ENCODE results near the gene LRMDA.

LRMDA gene

GRCh38 chr10:75487755-75488125, 56.3 kb downstream of the LRMDA start:
- no peaks in the 10 kb centered on the region for H3K9me3 ChIP-seq (ENCODE audit: low read length)
- H3K4me3 ChIP-seq (ENCODE audit: low read length): no peak overlapping the region
- H2AFZ ChIP-seq (ENCODE audit: low read depth, low read length): no peak overlapping the region
- peaks cover 9% of the 10 kb centered on the region for H3K4me1 ChIP-seq (ENCODE audit: insufficient read depth, low read length)
- H3K27me3 ChIP-seq (ENCODE audit: insufficient read depth, low read length): no peaks in the 10 kb centered on the region
- no peaks in the 10 kb centered on the region for H3K36me3 ChIP-seq (ENCODE audit: insufficient read depth, low read length)

GRCh38 chr10:75492173-75492925, 60.9 kb downstream of the LRMDA start:
- peaks cover 9% of the 10 kb centered on the region for H3K4me1 ChIP-seq (ENCODE audit: insufficient read depth, low read length)
- H3K27me3 ChIP-seq (ENCODE audit: insufficient read depth, low read length): no peaks in the 10 kb centered on the region
- no peaks in the 10 kb centered on the region for H3K36me3 ChIP-seq (ENCODE audit: insufficient read depth, low read length)
- H3K9me3 ChIP-seq (ENCODE audit: low read length): no peaks in the 10 kb centered on the region
- no peak overlapping the region for H3K4me3 ChIP-seq (ENCODE audit: low read length)
- no peak overlapping the region for H2AFZ ChIP-seq (ENCODE audit: low read depth, low read length)

GRCh38 chr10:75493464-75493863, 62.0 kb downstream of the LRMDA start:
- H3K9me3 ChIP-seq (ENCODE audit: low read length): no peaks in the 10 kb centered on the region
- H3K36me3 ChIP-seq (ENCODE audit: insufficient read depth, low read length): no peaks in the 10 kb centered on the region
- no peak overlapping the region for H2AFZ ChIP-seq (ENCODE audit: low read depth, low read length)
- H3K4me1 ChIP-seq (ENCODE audit: insufficient read depth, low read length): peaks cover 9% of the 10 kb centered on the region
- no peak overlapping the region for H3K4me3 ChIP-seq (ENCODE audit: low read length)
- no peaks in the 10 kb centered on the region for H3K27me3 ChIP-seq (ENCODE audit: insufficient read depth, low read length)

GRCh38 chr10:75495434-75496190, 64.2 kb downstream of the LRMDA start:
- H3K4me1 ChIP-seq (ENCODE audit: insufficient read depth, low read length): peaks cover 9% of the 10 kb centered on the region
- no peaks in the 10 kb centered on the region for H3K9me3 ChIP-seq (ENCODE audit: low read length)
- H3K36me3 ChIP-seq (ENCODE audit: insufficient read depth, low read length): no peaks in the 10 kb centered on the region
- H2AFZ ChIP-seq (ENCODE audit: low read depth, low read length): no peak overlapping the region
- H3K27me3 ChIP-seq (ENCODE audit: insufficient read depth, low read length): no peaks in the 10 kb centered on the region
- no peak overlapping the region for H3K4me3 ChIP-seq (ENCODE audit: low read length)

- Histone ChIP-seq H3K4me3 (ENCODE audit: low read length) (no peak overlapping the region), H3K27me3 (ENCODE audit: insufficient read depth, low read length) (no peaks in the 10 kb centered on the region), H3K36me3 (ENCODE audit: insufficient read depth, low read length) (no peaks in the 10 kb centered on the region), H2AFZ (ENCODE audit: low read depth, low read length) (no peak overlapping the region), H3K4me1 (ENCODE audit: insufficient read depth, low read length) (peaks cover 6% of the 10 kb centered on the region), H3K9me3 (ENCODE audit: low read length) (no peaks in the 10 kb centered on the region)
Observed at GRCh38 chr10:75496191-75496567, 64.8 kb downstream of the LRMDA start.

GRCh38 chr10:75497997-75498883, 66.8 kb downstream of the LRMDA start:
- Histone ChIP-seq H3K9me3 (ENCODE audit: low read length) (no peaks in the 10 kb centered on the region), H3K4me1 (ENCODE audit: insufficient read depth, low read length) (no peaks in the 10 kb centered on the region), H3K27me3 (ENCODE audit: insufficient read depth, low read length) (no peaks in the 10 kb centered on the region), H3K36me3 (ENCODE audit: insufficient read depth, low read length) (no peaks in the 10 kb centered on the region), H2AFZ (ENCODE audit: low read depth, low read length) (no peak overlapping the region), H3K4me3 (ENCODE audit: low read length) (no peak overlapping the region)

- H3K9me3 ChIP-seq (ENCODE audit: low read length): no peaks in the 10 kb centered on the region
- H3K4me3 ChIP-seq (ENCODE audit: low read length): no peak overlapping the region
Observed at GRCh38 chr10:75498884-75499350, 67.5 kb downstream of the LRMDA start.

GRCh38 chr10:75499556-75500160, 68.2 kb downstream of the LRMDA start:
- Histone ChIP-seq H3K27me3 (ENCODE audit: insufficient read depth, low read length) (no peaks in the 10 kb centered on the region), H3K9me3 (ENCODE audit: low read length) (no peaks in the 10 kb centered on the region), H2AFZ (ENCODE audit: low read depth, low read length) (no peak overlapping the region)

More at GRCh38 chr10:75498884-75499350, 67.5 kb downstream of the LRMDA start:
- Histone ChIP-seq H3K4me1 (ENCODE audit: insufficient read depth, low read length) (no peaks in the 10 kb centered on the region), H3K36me3 (ENCODE audit: insufficient read depth, low read length) (no peaks in the 10 kb centered on the region), H3K27me3 (ENCODE audit: insufficient read depth, low read length) (no peaks in the 10 kb centered on the region), H2AFZ (ENCODE audit: low read depth, low read length) (no peak overlapping the region)

GRCh38 chr10:75502389-75502788, 71.0 kb downstream of the LRMDA start:
- Histone ChIP-seq H3K4me1 (ENCODE audit: insufficient read depth, low read length) (no peaks in the 10 kb centered on the region), H3K4me3 (ENCODE audit: low read length) (no peak overlapping the region), H3K27me3 (ENCODE audit: insufficient read depth, low read length) (no peaks in the 10 kb centered on the region)

More at GRCh38 chr10:75499556-75500160, 68.2 kb downstream of the LRMDA start:
- no peak overlapping the region for H3K4me3 ChIP-seq (ENCODE audit: low read length)
- H3K4me1 ChIP-seq (ENCODE audit: insufficient read depth, low read length): no peaks in the 10 kb centered on the region
- H3K36me3 ChIP-seq (ENCODE audit: insufficient read depth, low read length): no peaks in the 10 kb centered on the region

GRCh38 chr10:75502838-75503237, 71.4 kb downstream of the LRMDA start:
- no peaks in the 10 kb centered on the region for H3K9me3 ChIP-seq (ENCODE audit: low read length)
- H3K4me1 ChIP-seq (ENCODE audit: insufficient read depth, low read length): no peaks in the 10 kb centered on the region
- no peak overlapping the region for H3K4me3 ChIP-seq (ENCODE audit: low read length)
- H2AFZ ChIP-seq (ENCODE audit: low read depth, low read length): no peak overlapping the region
- no peaks in the 10 kb centered on the region for H3K36me3 ChIP-seq (ENCODE audit: insufficient read depth, low read length)
- no peaks in the 10 kb centered on the region for H3K27me3 ChIP-seq (ENCODE audit: insufficient read depth, low read length)

More at GRCh38 chr10:75502389-75502788, 71.0 kb downstream of the LRMDA start:
- no peaks in the 10 kb centered on the region for H3K36me3 ChIP-seq (ENCODE audit: insufficient read depth, low read length)
- no peaks in the 10 kb centered on the region for H3K9me3 ChIP-seq (ENCODE audit: low read length)
- H2AFZ ChIP-seq (ENCODE audit: low read depth, low read length): no peak overlapping the region

- no peak overlapping the region for H3K4me3 ChIP-seq (ENCODE audit: low read length)
- H3K36me3 ChIP-seq (ENCODE audit: insufficient read depth, low read length): no peaks in the 10 kb centered on the region
- no peak overlapping the region for H2AFZ ChIP-seq (ENCODE audit: low read depth, low read length)
- H3K27me3 ChIP-seq (ENCODE audit: insufficient read depth, low read length): no peaks in the 10 kb centered on the region
- H3K9me3 ChIP-seq (ENCODE audit: low read length): no peaks in the 10 kb centered on the region
- H3K4me1 ChIP-seq (ENCODE audit: insufficient read depth, low read length): no peaks in the 10 kb centered on the region
Observed at GRCh38 chr10:75505293-75505692, 73.9 kb downstream of the LRMDA start.

GRCh38 chr10:75505840-75506506, 74.5 kb downstream of the LRMDA start:
- H3K4me1 ChIP-seq (ENCODE audit: insufficient read depth, low read length): no peaks in the 10 kb centered on the region
- no peak overlapping the region for H3K4me3 ChIP-seq (ENCODE audit: low read length)
- H2AFZ ChIP-seq (ENCODE audit: low read depth, low read length): no peak overlapping the region
- H3K27me3 ChIP-seq (ENCODE audit: insufficient read depth, low read length): no peaks in the 10 kb centered on the region
- H3K9me3 ChIP-seq (ENCODE audit: low read length): no peaks in the 10 kb centered on the region
- H3K36me3 ChIP-seq (ENCODE audit: insufficient read depth, low read length): no peaks in the 10 kb centered on the region
